Endodermal cell (in vitro differentiated cells): Measurements from ENCODE around the gene DPEP2NB. TPM values are rescaled to one million over a fixed set of nuclear protein-coding genes. Genes with fewer than 3 reads are reported as not detected.
"Not testable (repeated sequence)": the region's sequence is repeated elsewhere in the genome, so short reads cannot be mapped to it uniquely, and the experiment has no call there.

Source experiments
- DNase-seq: peaks from one replicate; pipeline ENCODE4 v3.0.0-alpha.2; 2017
- H3K27ac ChIP-seq: 2 replicates; pipeline ENCODE4 v1.5.1; 2013; ENCODE audit warnings: mild to moderate bottlenecking, low read depth, low read length, moderate library complexity
- H3K27me3 ChIP-seq: 2 replicates; pipeline ENCODE4 v1.6.1; 2013; ENCODE audit warnings: mild to moderate bottlenecking, low read length, moderate library complexity; ENCODE audit not compliant: insufficient read depth, control insufficient read depth, poor library complexity, severe bottlenecking
- H3K36me3 ChIP-seq: 2 replicates; pipeline ENCODE4 v1.7.0; 2013; ENCODE audit warnings: mild to moderate bottlenecking, low read length, moderate library complexity; ENCODE audit not compliant: control insufficient read depth, insufficient read depth
- H3K4me1 ChIP-seq: one replicate; pipeline ENCODE4 v1.7.0; 2013; ENCODE audit warnings: low read length; ENCODE audit not compliant: control insufficient read depth, insufficient read depth
- H3K4me3 ChIP-seq: 2 replicates; pipeline ENCODE4 v1.5.1; 2013; ENCODE audit warnings: mild to moderate bottlenecking, low read length, moderate library complexity
- H3K9ac ChIP-seq: 2 replicates; pipeline ENCODE4 v1.6.1; 2013; ENCODE audit warnings: mild to moderate bottlenecking, low read length, moderate library complexity; ENCODE audit not compliant: poor library complexity, severe bottlenecking; ENCODE audit errors: extremely low read depth
- H3K9me3 ChIP-seq: 2 replicates; pipeline ENCODE4 v1.6.1; 2013; ENCODE audit warnings: mild to moderate bottlenecking, low read length, moderate library complexity; ENCODE audit not compliant: control insufficient read depth
- H3K27ac Mint-ChIP-seq: 2 replicates; pipeline ENCODE4 v1.8.0; 2020; ENCODE audit warnings: mixed read lengths
- H3K27me3 Mint-ChIP-seq: 2 replicates; pipeline ENCODE4 v1.8.0; 2021; ENCODE audit warnings: mild to moderate bottlenecking, mixed read lengths; ENCODE audit not compliant: insufficient read depth
- H3K36me3 Mint-ChIP-seq: 2 replicates; pipeline ENCODE4 v1.8.0; 2020; ENCODE audit warnings: low read depth, mixed read lengths
- H3K4me1 Mint-ChIP-seq: 2 replicates; pipeline ENCODE4 v1.8.0; 2020; ENCODE audit warnings: mixed read lengths
- H3K4me3 Mint-ChIP-seq: 2 replicates; pipeline ENCODE4 v1.8.0; 2020; ENCODE audit warnings: mild to moderate bottlenecking, moderate library complexity, mixed read lengths
- H3K9me3 Mint-ChIP-seq: 2 replicates; pipeline ENCODE4 v1.8.0; 2020; ENCODE audit warnings: mild to moderate bottlenecking, mixed read lengths
- CTCF ChIP-seq: fragments of 200-600 bp; sonication (generic); conservative IDR thresholded peaks from 2 replicates; pipeline ENCODE4 v1.5.0; 2021; ENCODE audit warnings: antibody characterized with exemption, mild to moderate bottlenecking
- WGBS, 2 experiments: methylation state at CpG; one replicate each; pipeline versions ENCODE4 v1.1.5 to v1.1.7; 2013; ENCODE audit warnings: missing lambda C conversion rate in 2 of 2, mixed read lengths in 1 of 2; ENCODE audit not compliant: insufficient coverage in 1 of 2, insufficient read length in 1 of 2; 5-methylcytosine and 5-hydroxymethylcytosine counted together
- total RNA-seq, 2 donors: library from RNA; stranded (reverse); fragmentation: NEBNext Ultra II Directional in 1 of 2; extraction: Animal tissue kit (Norgen Biotek cat#: 25700) in 1 of 2; gene quantifications; 2 replicates in 1 of 2; 3 replicates in 1 of 2; pipeline ENCODE4 v1.2.1, GENCODE V29; 2021

The DPEP2NB gene
- total RNA-seq, 2 donors from 2014 or later: not detected

GRCh38 chr16:68035227-68035626 lies 19.5 kb upstream of the DPEP2NB start:
- 89 to 95% methylated on average over 1 to 2 of the region's 2 CpGs for WGBS, 2 experiments
- Histone ChIP-seq H3K27me3 (no peaks in the 10 kb centered on the region), H3K27ac (no peak overlapping the region), H3K4me3 (no peak overlapping the region), H3K4me1 (no peaks in the 10 kb centered on the region), H3K36me3 (peaks cover 3% of the 10 kb centered on the region), H3K9me3 (no peaks in the 10 kb centered on the region), H3K9ac (no peak overlapping the region)
- peaks cover 9% of the 10 kb centered on the region for H3K36me3 Mint-ChIP-seq
- no peak for DNase-seq
- H3K4me1 Mint-ChIP-seq: no peaks in the 10 kb centered on the region
- no peak overlapping the region for H3K4me3 Mint-ChIP-seq
- no peaks in the 10 kb centered on the region for H3K27me3 Mint-ChIP-seq
- no peaks in the 10 kb centered on the region for H3K9me3 Mint-ChIP-seq
- no peak overlapping the region for H3K27ac Mint-ChIP-seq
- TF ChIP-seq CTCF: no peak

DNA sequence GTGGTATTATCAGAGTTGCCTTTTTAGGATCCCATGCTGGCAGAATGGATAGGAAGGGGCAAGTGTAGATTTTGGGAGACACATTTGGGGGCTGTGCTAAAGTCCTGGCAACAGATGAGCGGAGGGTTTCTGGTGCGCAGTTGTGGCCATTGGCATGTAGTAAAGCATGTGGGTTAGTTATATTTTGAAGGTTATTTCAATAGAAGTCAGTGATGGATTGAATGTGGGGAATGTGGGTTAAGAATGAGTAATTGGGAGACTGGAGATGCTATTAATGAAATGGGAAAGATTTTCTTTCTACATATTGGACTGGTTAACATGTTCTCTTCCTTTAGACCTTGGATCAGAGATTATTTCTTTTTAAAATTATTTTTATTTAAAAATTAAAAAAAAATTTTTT lies 17.4 kb upstream of the DPEP2NB start:
- Histone ChIP-seq H3K9ac (no peak overlapping the region), H3K4me3 (no peak overlapping the region), H3K9me3 (no peaks in the 10 kb centered on the region), H3K4me1 (no peaks in the 10 kb centered on the region), H3K27me3 (no peaks in the 10 kb centered on the region), H3K27ac (no peak overlapping the region), H3K36me3 (peaks cover under 1% of the 10 kb centered on the region)
- no peak for DNase-seq
- Mint-ChIP-seq H3K9me3 (no peaks in the 10 kb centered on the region), H3K36me3 (peaks cover 17% of the 10 kb centered on the region), H3K27me3 (no peaks in the 10 kb centered on the region), H3K4me1 (no peaks in the 10 kb centered on the region), H3K27ac (peak overlapping the region; percentile 19), H3K4me3 (no peak overlapping the region)
- TF ChIP-seq CTCF: no peak
- 90 to 93% methylated on average over 2 of the region's 2 CpGs for WGBS, 2 experiments

GRCh38 chr16:68031951-68032350 lies 16.2 kb upstream of the DPEP2NB start:
- no peak overlapping the region for H3K4me3 Mint-ChIP-seq
- Histone ChIP-seq H3K36me3 (peaks cover 11% of the 10 kb centered on the region), H3K4me3 (no peak overlapping the region), H3K9ac (no peak overlapping the region), H3K27ac (no peak overlapping the region), H3K4me1 (no peaks in the 10 kb centered on the region), H3K27me3 (no peaks in the 10 kb centered on the region), H3K9me3 (no peaks in the 10 kb centered on the region)
- no peak for TF ChIP-seq CTCF
- H3K4me1 Mint-ChIP-seq: no peaks in the 10 kb centered on the region
- no peaks in the 10 kb centered on the region for H3K27me3 Mint-ChIP-seq
- 85 to 97% methylated on average over 2 of the region's 2 CpGs for WGBS, 2 experiments
- no peak for DNase-seq
- peaks cover 24% of the 10 kb centered on the region for H3K36me3 Mint-ChIP-seq
- H3K27ac Mint-ChIP-seq: no peak overlapping the region
- no peaks in the 10 kb centered on the region for H3K9me3 Mint-ChIP-seq

GRCh38 chr16:68030108-68030507 lies 14.4 kb upstream of the DPEP2NB start:
- H3K9me3 ChIP-seq, H3K4me3 Mint-ChIP-seq, H3K27me3 ChIP-seq, H3K27me3 Mint-ChIP-seq, H3K4me1 ChIP-seq, H3K27ac Mint-ChIP-seq, DNase-seq, H3K27ac ChIP-seq, H3K4me1 Mint-ChIP-seq, H3K9me3 Mint-ChIP-seq, H3K9ac ChIP-seq, H3K4me3 ChIP-seq: not testable (repeated sequence)
- H3K36me3 Mint-ChIP-seq: peaks cover 34% of the 10 kb centered on the region
- WGBS, 2 experiments: 83 to 92% methylated on average over 6 of the region's 6 CpGs
- peaks cover 27% of the 10 kb centered on the region for H3K36me3 ChIP-seq
